ENCODE results near the gene NPPC.

- no peak for TF ChIP-seq CTCF (IDR thresholded peaks at IDR 0.05)
- no peak for TF ChIP-seq POLR2A (IDR thresholded peaks at IDR 0.05)
Observed at GRCh38 chr2:231928481-231928880, 2.3 kb upstream of the NPPC start.

All from lower leg skin (tissue), 3 donors.